Endometrial microvascular endothelial cells (primary cell): ENCODE results near the gene ANKRD13A. TPM values are rescaled to one million over a fixed set of nuclear protein-coding genes. Genes with fewer than 3 reads are reported as not detected.
"Not testable (repeated sequence)": the region's sequence is repeated elsewhere in the genome, so short reads cannot be mapped to it uniquely, and the experiment has no call there.

Experiments used
- in situ Hi-C: cut with HindIII; loops from 2 replicates; pipeline ENCODE4 v1.10.0; 2017; ENCODE audit warnings: low sequenced_read_pairs, low pct_unique_long_range_greater_than_20kb; ENCODE audit errors: inconsistent ontology term
- total RNA-seq: library from RNA; depleted of rRNA; stranded (reverse); fragments of >200 nt; gene quantifications from one replicate; pipeline ENCODE4 v1.2.3, GENCODE V29; 2015; ENCODE audit errors: inconsistent ontology term

Gene ANKRD13A
- total RNA-seq, 1 donor from 2014 or later: 36.8 TPM

DNA sequence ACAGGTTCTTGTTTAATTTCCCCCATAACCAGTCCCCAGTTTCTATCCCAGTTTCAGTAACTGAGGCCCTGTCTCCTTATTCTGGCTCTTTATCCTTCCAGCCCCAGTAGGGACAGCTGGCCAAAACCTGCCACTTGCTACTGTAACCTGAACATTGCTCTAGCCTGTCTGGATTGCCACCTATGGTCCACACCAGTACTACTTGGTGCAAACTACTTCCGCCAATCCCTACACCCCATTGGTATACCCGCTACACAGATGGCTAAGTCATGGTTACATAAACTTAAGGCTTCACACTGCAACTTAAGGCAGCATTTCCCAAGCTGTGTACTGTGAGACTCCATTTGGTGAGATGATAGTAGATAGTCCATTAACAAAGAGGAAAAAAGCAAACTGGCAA is 69.4 kb downstream of the ANKRD13A start:
- in situ Hi-C loops: no loop called here

DNA sequence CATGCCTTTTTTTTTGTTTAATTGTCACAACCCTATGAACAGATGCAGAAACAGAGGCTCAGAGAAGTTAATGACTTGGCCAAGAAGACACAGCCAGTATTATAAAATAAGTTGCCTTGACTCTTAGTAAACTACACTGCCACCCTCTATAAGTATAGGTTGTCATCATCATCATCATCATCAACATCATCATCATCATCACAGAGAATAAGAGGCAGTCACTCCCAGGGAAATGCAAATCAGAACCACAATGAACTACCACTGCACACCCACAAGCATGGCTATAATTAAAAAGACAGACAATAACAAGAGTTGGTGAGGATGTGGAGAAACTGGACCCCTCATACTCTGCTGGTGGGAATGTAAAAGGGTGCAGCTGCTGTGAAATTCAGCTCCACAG is 72.3 kb downstream of the ANKRD13A start:
- in situ Hi-C loops: no loop called here

DNA sequence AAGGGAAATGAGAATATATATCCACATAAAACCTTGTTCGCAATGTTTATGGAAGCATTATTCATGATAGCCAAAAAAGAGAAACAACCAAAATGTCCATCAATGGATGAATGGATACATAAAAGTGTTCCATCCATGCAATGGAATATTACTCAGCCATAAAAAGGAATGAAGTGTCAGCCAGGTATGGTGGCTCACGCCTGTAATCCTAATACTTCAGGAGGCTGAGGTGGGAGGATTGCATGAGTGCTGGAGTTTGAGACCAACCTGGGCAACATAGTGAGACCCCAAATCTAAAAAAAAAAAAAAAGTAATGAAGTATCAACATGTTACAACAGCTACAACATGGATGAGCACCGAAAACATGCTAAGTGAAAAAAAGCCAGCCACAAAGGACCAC is 72.7 kb downstream of the ANKRD13A start:
- in situ Hi-C loops: no loop called here

DNA sequence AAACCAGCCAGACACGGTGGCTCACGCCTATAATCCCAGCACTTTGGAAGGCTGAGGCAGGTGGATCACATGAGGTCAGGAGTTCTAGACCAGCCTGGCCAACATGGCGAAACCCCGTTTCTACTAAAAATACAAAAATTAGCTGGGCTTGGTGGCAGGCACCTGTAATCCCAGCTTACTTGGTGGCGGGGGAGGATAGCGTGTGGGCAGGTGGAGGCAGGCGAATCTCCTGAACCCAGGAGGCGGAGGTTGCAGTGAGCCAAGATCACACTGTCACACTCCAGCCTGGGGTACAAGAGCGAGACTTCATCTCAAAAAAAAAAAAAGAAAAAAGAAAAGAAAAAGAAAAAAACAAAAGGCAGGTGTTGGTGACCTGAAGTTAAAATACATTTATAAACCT is 73.4 kb downstream of the ANKRD13A start:
- in situ Hi-C loops: not testable (repeated sequence)

DNA sequence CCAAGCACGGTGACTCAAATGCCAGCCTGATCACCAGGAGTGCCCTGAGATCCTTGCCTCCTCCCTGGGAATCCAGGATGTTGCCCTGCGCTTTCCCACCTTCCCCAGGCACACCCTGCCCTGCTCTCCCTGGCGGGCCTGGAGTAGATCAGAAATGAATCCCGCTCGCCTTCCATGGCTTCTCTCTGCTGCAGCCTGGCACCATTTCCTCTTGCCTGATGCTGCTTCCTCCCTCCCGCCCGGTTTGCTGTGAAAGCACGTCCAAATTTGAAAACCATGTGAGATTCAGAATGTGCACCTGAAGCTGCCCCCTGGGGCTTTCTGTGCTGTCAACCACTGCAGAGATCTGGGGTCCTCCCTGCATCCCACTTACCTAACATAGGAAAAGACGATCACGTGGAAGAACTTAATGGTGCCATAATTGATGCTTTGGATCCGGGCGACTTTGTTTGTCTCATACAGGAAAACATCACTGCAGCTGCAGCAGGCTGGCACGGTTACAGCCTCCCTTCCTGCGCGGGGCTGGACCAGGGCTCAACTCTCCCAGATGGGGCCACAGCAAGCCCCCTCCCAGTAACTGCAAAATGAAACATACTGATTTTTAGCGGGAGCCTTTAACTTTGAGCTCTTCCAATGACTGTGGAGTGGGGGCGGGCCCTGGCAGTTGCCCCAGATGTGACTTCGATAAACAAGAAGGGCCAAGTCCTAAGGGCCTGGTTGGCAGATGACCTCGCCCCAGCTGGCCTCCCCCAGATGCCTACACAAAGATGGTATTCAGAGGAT is 74.0 kb downstream of the ANKRD13A start:
- in situ Hi-C loops: no loop called here

DNA sequence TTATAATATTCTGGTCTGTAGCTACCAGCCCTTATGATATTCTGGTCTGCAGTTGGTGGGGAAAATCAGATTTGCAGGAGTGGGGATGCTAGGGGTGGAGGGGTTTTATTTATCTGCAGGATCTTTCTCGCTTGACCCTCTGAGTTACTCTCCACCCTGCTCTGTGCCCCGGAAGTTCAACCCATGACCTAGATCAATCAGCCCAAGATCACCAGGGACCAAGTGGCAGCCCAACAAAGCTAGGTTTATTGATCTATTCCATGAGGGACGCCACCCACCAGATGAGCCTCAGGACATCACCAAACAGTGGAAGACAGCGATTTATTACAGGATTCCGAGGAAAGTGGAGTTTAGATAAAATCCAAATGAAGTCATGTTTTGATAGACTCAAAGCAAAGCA is 74.9 kb downstream of the ANKRD13A start:
- in situ Hi-C loops: no loop called here

DNA sequence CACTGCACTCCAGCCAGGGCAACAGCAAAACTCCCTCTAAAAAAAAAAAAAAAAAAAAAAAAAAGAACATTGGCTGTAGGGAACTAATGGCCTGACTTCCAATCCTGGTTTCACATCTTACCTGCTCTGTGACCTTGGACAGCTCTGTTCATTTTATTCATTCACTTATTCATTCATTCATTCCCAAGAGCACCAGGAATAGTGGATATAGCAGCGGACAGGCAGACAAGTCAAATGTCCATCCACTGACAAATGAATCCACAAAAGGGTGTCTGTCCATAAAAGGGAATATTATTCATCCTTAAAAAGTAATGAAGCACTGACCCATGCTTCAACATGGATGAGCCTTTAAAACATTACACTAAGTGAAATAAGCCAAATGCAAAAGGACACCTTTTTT is 76.7 kb downstream of the ANKRD13A start:
- in situ Hi-C loops: no loop called here

DNA sequence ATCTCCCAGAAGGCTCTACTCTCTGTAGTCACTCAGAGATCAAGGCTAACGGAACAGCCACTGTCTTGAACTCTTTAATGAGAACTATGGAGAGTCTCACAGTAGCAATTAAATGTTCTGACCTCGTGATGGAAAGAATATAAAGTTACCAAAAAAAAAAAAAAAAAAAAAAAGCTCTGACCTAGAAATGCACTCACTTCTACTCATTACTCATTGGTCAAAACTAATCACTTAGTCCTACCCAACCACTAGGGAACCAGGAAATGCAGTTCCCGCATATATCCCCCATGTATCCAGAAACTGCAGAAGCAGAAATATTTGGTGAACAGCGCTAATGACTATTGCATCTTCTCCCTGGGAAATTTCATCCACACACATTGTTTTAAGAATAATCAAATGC is 78.6 kb downstream of the ANKRD13A start:
- in situ Hi-C loops: no loop called here

DNA sequence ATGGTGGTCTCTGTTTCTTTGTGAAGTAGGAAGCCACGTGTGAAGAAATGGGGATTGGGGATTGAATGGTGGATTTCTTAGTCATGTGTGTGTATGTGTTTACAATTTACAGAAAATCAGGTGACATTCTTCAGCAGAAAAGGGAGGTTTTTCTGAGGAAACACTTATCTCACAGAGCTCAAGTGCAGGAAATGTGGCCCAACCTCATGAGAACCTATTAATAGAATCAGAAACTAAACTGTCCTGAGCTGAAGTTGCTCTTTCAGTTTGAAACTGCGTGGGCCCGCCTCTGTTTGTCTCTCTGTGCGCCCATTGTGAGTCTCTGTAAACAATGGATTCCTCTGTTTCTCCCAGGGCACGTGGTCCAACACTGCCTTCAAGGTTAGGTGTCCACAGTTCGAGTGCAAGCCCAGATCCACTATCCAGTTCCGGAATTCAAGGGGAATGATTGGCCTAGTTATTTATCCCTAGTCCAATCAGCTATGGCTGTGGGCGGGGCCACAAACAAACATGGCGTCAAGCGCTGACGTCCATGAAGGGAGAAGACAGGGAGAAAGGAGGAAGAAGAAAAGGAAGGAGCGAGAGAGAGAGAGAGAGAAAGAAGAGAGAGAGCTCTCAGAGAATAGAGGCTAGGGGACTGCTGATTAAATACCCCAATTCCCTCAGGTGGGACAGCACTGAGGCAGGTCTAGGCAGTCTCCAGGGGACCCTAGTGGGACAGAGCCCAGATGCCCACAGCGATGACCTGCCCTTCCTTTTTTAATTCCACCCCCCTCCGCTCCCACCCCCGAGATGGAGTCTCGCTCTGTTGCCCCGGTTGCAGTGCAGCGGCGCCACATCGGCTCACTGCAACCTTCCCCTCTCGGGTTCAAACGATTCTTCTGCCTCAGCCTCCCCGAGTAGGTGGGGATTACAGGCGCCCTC is 80.5 kb downstream of the ANKRD13A start:
- in situ Hi-C loops: no loop called here

DNA sequence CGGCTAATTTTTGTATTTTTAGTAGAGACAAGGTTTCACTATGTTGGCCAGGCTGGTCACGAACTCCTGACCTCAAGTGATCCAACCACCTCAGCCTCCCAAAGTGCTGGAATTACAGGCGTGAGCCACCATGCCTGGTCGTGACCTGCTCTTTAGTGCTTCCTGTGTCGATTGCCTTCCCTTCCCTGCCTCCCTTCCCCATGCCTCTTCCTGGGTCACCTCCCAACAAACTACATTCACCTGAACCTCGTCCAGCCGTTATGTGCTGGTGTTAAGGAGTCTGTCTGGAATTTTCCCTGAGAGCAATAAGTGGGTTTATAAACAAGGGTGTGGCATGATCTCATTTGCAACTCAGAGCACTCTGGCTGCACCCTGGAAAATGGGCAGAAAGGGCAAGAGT is 81.2 kb downstream of the ANKRD13A start:
- in situ Hi-C loops: no loop called here

DNA sequence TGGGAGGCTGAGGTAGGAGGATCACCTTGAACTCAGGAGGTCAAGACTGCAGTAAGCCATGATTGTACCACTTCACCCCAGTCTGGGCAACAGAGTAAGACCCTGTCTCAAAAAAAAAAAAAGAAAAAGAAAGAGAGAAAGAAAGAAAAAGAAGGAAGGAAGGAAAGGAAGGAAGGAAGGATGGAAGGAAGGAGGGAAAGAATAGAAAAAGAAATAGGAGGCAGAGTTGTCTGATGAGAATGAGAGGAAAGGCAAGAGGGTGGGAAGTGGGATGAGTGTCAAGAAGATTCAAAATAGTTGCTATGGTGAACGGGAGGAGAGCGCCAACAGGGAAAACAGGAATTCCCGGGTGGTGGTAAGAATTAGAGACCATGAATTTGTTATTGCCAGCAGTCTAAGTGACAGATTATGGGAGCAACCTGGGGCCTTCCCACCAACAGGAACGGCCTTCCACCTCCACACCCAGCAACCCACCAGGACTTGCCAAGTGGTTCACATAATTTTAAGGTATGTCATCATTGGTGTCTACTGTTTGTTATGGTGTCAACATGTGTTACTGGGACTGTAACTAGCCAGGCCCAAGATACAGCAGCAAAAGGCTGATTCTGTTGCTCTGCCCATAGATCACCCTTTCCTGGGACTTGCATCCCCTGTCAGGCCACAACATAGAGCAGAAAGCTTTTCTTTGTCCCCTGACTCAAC is 85.2 kb downstream of the ANKRD13A start:
- in situ Hi-C loops: no loop called here

DNA sequence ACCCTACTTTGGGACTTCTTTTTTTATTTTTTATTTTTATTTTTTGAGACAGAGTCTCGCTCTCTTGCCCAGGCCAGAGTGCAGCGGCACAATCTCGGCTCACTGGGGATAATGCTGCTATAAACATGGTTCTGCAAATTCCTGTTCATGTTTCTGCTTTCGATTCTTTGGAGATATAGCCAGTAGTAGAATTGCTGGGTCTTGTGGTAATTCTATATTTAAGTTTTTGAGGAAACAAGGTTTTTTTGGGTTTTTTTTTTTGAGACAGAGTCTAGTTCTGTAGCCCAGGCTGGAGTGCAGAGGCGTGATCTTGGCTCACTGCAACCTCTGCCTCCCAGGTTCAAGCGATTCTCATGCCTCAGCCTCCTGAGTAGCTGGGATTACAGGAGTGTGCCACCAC is 89.0 kb downstream of the ANKRD13A start:
- in situ Hi-C loops: not testable (repeated sequence)

DNA sequence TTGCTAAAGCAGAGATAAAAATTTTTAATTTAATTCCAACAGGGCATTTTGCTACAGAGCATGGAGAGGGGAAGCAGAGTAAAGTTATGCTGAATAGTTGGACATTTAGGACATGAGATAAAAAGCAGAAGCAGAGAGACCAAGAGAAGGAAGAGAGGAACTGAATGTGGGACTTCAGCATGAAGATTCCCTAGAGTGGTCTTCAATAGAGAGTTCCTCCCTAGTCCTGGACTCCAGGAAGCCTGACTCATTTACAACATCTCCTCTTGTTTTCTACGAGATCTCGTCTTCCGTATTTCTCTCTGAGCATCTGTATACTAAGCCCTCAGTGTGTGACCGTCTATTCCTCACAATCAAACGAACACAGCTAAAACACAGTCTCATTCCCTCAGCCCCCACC is 89.7 kb downstream of the ANKRD13A start:
- in situ Hi-C loops: no loop called here

Other genes starting within 250 kb of the ANKRD13A start
- 3.3 TPM for gene TRPV4, start 166.0 kb upstream of the ANKRD13A start, total RNA-seq
- 93.0 TPM for gene GLTP, start 118.9 kb upstream of the ANKRD13A start, total RNA-seq
- 35.3 TPM for gene TCHP, start 99.2 kb upstream of the ANKRD13A start, total RNA-seq
- gene GIT2, start 3.1 kb upstream of the ANKRD13A start, total RNA-seq: 39.9 TPM
- gene C12orf76, start 49.1 kb downstream of the ANKRD13A start, total RNA-seq: 8.5 TPM
- gene IFT81, start 124.9 kb downstream of the ANKRD13A start, total RNA-seq: 2.9 TPM